Ishikawa (cell line): Measurements from ENCODE around the gene MAST1.

ENCODE experiments used
- CEBPB ChIP-seq: IDR thresholded peaks from 2 replicates; pipeline ENCODE4 v1.6.1; 2012
- EGR1 ChIP-seq: IDR thresholded peaks from 2 replicates; pipeline ENCODE4 v1.6.1; 2012
- EP300 ChIP-seq: IDR thresholded peaks from 2 replicates; pipeline ENCODE4 v1.6.1; 2012; ENCODE audit warnings: borderline replicate concordance
- FOXM1 ChIP-seq: IDR thresholded peaks from 2 replicates; pipeline ENCODE4 v1.6.1; 2012; ENCODE audit warnings: low read depth, borderline replicate concordance
- MAX ChIP-seq: IDR thresholded peaks from 2 replicates; pipeline ENCODE4 v1.6.1; 2012
- NFIC ChIP-seq: IDR thresholded peaks from 2 replicates; pipeline ENCODE4 v1.6.1; 2012
- RAD21 ChIP-seq: IDR thresholded peaks from 2 replicates; pipeline ENCODE4 v1.6.1; 2012; ENCODE audit warnings: low read depth
- TAF1 ChIP-seq: IDR thresholded peaks from 2 replicates; pipeline ENCODE4 v1.6.1; 2012; ENCODE audit warnings: low read depth, mild to moderate bottlenecking
- TCF12 ChIP-seq: IDR thresholded peaks from 2 replicates; pipeline ENCODE4 v1.6.1; 2012; ENCODE audit warnings: low read depth
- TEAD4 ChIP-seq: IDR thresholded peaks from 2 replicates; pipeline ENCODE4 v1.6.1; 2012
- USF1 ChIP-seq: IDR thresholded peaks from 2 replicates; pipeline ENCODE4 v1.6.1; 2012
- YY1 ChIP-seq: IDR thresholded peaks from 2 replicates; pipeline ENCODE4 v1.6.1; 2012; ENCODE audit warnings: low read depth
- ZBTB7A ChIP-seq: IDR thresholded peaks from 2 replicates; pipeline ENCODE4 v1.6.1; 2012; ENCODE audit warnings: low read depth

- no peak for TF ChIP-seq YY1
- TF ChIP-seq TAF1 = no peak
- no peak for TF ChIP-seq TEAD4
- no peak for TF ChIP-seq MAX
- no peak for TF ChIP-seq RAD21
- TF ChIP-seq EP300 = no peak
- TF ChIP-seq NFIC = no peak
- no peak for TF ChIP-seq USF1
- TF ChIP-seq TCF12 = no peak
- no peak for TF ChIP-seq FOXM1
- TF ChIP-seq ZBTB7A = no peak
- no peak for TF ChIP-seq EGR1
- TF ChIP-seq CEBPB = no peak
Measured at GRCh38 chr19:12882589-12882988, 44.3 kb downstream of the MAST1 start.
